RWPE2 (cell line): ENCODE results near the gene FUT2.

Source experiments
- ATAC-seq: fragments of 200-7000 bp; cut with Tn5 transposase; 3 replicates; pipeline ENCODE4 v1.9.1; 2021; ENCODE audit warnings: low read depth
- DNase-seq: peaks from one replicate; pipeline ENCODE4 v3.0.0-alpha.2; 2020; ENCODE audit warnings: low spot score
- H3K27ac ChIP-seq: fragments of 450-650 bp; 2 replicates; pipeline ENCODE4 v1.5.1; 2017; ENCODE audit warnings: mild to moderate bottlenecking; ENCODE audit not compliant: poor library complexity, severe bottlenecking
- H3K27me3 ChIP-seq: fragments of 250-450 bp; sonication (Bioruptor Pico); 2 replicates; pipeline ENCODE4 v1.5.1; 2021; ENCODE audit warnings: mild to moderate bottlenecking, moderate library complexity; ENCODE audit not compliant: insufficient read depth, poor library complexity, severe bottlenecking
- H3K36me3 ChIP-seq: fragments of 250-450 bp; sonication (Bioruptor Pico); 2 replicates; pipeline ENCODE4 v1.5.1; 2020; ENCODE audit warnings: low read depth, mild to moderate bottlenecking, moderate library complexity
- H3K4me1 ChIP-seq: fragments of 250-450 bp; sonication (Bioruptor Pico); 2 replicates; pipeline ENCODE4 v1.5.1; 2021; ENCODE audit warnings: mild to moderate bottlenecking, moderate library complexity; ENCODE audit not compliant: insufficient read depth, poor library complexity, severe bottlenecking
- H3K4me3 ChIP-seq: fragments of 250-450 bp; sonication (Bioruptor Pico); 2 replicates; pipeline ENCODE4 v1.5.1; 2021; ENCODE audit warnings: mild to moderate bottlenecking, moderate library complexity; ENCODE audit not compliant: severe bottlenecking
- H3K9me3 ChIP-seq: fragments of 250-450 bp; sonication (Bioruptor Pico); 2 replicates; pipeline ENCODE4 v1.5.1; 2021; ENCODE audit warnings: mild to moderate bottlenecking, moderate library complexity; ENCODE audit not compliant: severe bottlenecking
- CTCF ChIP-seq: fragments of 450-650 bp; IDR thresholded peaks from one replicate; pipeline ENCODE4 v1.5.1; 2017; ENCODE audit warnings: mild to moderate bottlenecking, moderate library complexity; ENCODE audit not compliant: poor library complexity, severe bottlenecking

The FUT2 gene

GRCh38 chr19:48737360-48737998 is 41.7 kb downstream of the FUT2 start:
- ATAC-seq (no peak), DNase-seq (no peak)
- no peak overlapping the region for H3K4me3 ChIP-seq
- no peaks in the 10 kb centered on the region for H3K36me3 ChIP-seq
- no peaks in the 10 kb centered on the region for H3K27me3 ChIP-seq
- TF ChIP-seq CTCF, result no peak
- H3K9me3 ChIP-seq, result no peaks in the 10 kb centered on the region
- H3K4me1 ChIP-seq, result peaks cover 11% of the 10 kb centered on the region
- H3K27ac ChIP-seq, result no peak overlapping the region

GRCh38 chr19:48738557-48739403 is 43.0 kb downstream of the FUT2 start:
- Histone ChIP-seq H3K4me1 (peaks cover 11% of the 10 kb centered on the region), H3K4me3 (peak overlapping the region; percentile 42), H3K27me3 (no peaks in the 10 kb centered on the region), H3K36me3 (no peaks in the 10 kb centered on the region), H3K27ac (no peak overlapping the region), H3K9me3 (no peaks in the 10 kb centered on the region)
- DNase-seq (peak; percentile 92), ATAC-seq (peak; percentile 82)
- TF ChIP-seq CTCF, result peak; percentile 77

- peak overlapping the region; percentile 42 for H3K4me3 ChIP-seq
Observed at GRCh38 chr19:48739404-48740163, 43.8 kb downstream of the FUT2 start.

GRCh38 chr19:48740164-48740972 is 44.6 kb downstream of the FUT2 start, which contains the start of gene RASIP1:
Gene RASIP1, minus strand, starts transcription at chr19:48740610. Its CDS starts 328 bp downstream, at chr19:48740282.
- peaks cover 11% of the 10 kb centered on the region for H3K4me1 ChIP-seq
- DNase-seq (no peak), ATAC-seq (no peak)
- no peaks in the 10 kb centered on the region for H3K9me3 ChIP-seq
- no peak for TF ChIP-seq CTCF
- no peak within 1 kb of the TSS for H3K27ac ChIP-seq
- H3K4me3 ChIP-seq, result peak within 1 kb of the TSS; percentile 42
- no peaks in the 10 kb centered on the region for H3K36me3 ChIP-seq
- H3K27me3 ChIP-seq, result no peaks in the 10 kb centered on the region

More at GRCh38 chr19:48739404-48740163, 43.8 kb downstream of the FUT2 start:
- Histone ChIP-seq H3K36me3 (no peaks in the 10 kb centered on the region), H3K9me3 (no peaks in the 10 kb centered on the region), H3K27me3 (no peaks in the 10 kb centered on the region), H3K4me1 (peaks cover 11% of the 10 kb centered on the region), H3K27ac (no peak overlapping the region)
- no peak for TF ChIP-seq CTCF
- DNase-seq, result no peak
- ATAC-seq, result no peak
